Measurements from ENCODE around the gene PPP6R3. TPM values are rescaled to one million over a fixed set of nuclear protein-coding genes. Genes with fewer than 3 reads are reported as not detected.

The PPP6R3 gene
- total RNA-seq, 2 donors from 2014 or later, result 95.0 to 103 TPM

GRCh38 chr11:68501813-68502212 is 41.3 kb downstream of the PPP6R3 start:
- DNase-seq, result no peak
- Histone ChIP-seq H3K9me3 (no peaks in the 10 kb centered on the region), H3K36me3 (no peaks in the 10 kb centered on the region), H3K27me3 (no peaks in the 10 kb centered on the region), H3K9ac (ENCODE audit: low read depth in 2 of 2, low read length in 2 of 2) (no peak overlapping the region), H3K4me1 (peaks cover 13% of the 10 kb centered on the region), H3K27ac (no peak overlapping the region), H3K4me3 (no peak overlapping the region)
- TF ChIP-seq CTCF (IDR thresholded peaks at IDR 0.05), result no peak
- intact Hi-C loops (cut with DNase I), result no loop called here

- no peak for TF ChIP-seq CTCF (IDR thresholded peaks at IDR 0.05)
- no peak overlapping the region for H3K27ac ChIP-seq
- H3K9ac ChIP-seq (ENCODE audit: low read depth in 2 of 2, low read length in 2 of 2), result no peak overlapping the region
- DNase-seq, result no peak
- no peak overlapping the region for H3K4me3 ChIP-seq
- H3K36me3 ChIP-seq, result no peaks in the 10 kb centered on the region
- H3K27me3 ChIP-seq, result no peaks in the 10 kb centered on the region
- peaks cover 6% of the 10 kb centered on the region for H3K4me1 ChIP-seq
- intact Hi-C loops (cut with DNase I), result no loop called here
- no peaks in the 10 kb centered on the region for H3K9me3 ChIP-seq
These were observed 42.7 kb downstream of the PPP6R3 start for GRCh38 chr11:68503251-68503687.

- Histone ChIP-seq H3K4me1 (peaks cover 4% of the 10 kb centered on the region), H3K27ac (no peak overlapping the region)
- intact Hi-C loops (cut with DNase I), result no loop called here
These were observed 43.2 kb downstream of the PPP6R3 start for GRCh38 chr11:68503792-68504191.

GRCh38 chr11:68504432-68505066 is 44.0 kb downstream of the PPP6R3 start:
- intact Hi-C loops (cut with DNase I), result no loop called here
- no peaks in the 10 kb centered on the region for H3K36me3 ChIP-seq
- DNase-seq, result no peak
- no peaks in the 10 kb centered on the region for H3K4me1 ChIP-seq
- H3K27ac ChIP-seq, result no peak overlapping the region
- H3K9me3 ChIP-seq, result no peaks in the 10 kb centered on the region
- no peak overlapping the region for H3K9ac ChIP-seq (ENCODE audit: low read depth in 2 of 2, low read length in 2 of 2)
- no peak for TF ChIP-seq CTCF (IDR thresholded peaks at IDR 0.05)
- no peaks in the 10 kb centered on the region for H3K27me3 ChIP-seq
- no peak overlapping the region for H3K4me3 ChIP-seq

More at GRCh38 chr11:68503792-68504191, 43.2 kb downstream of the PPP6R3 start:
- DNase-seq, result no peak
- H3K4me3 ChIP-seq, result no peak overlapping the region
- H3K36me3 ChIP-seq, result no peaks in the 10 kb centered on the region
- no peaks in the 10 kb centered on the region for H3K9me3 ChIP-seq
- no peak for TF ChIP-seq CTCF (IDR thresholded peaks at IDR 0.05)
- no peaks in the 10 kb centered on the region for H3K27me3 ChIP-seq
- no peak overlapping the region for H3K9ac ChIP-seq (ENCODE audit: low read depth in 2 of 2, low read length in 2 of 2)

GRCh38 chr11:68505596-68505995 is 45.0 kb downstream of the PPP6R3 start:
- Histone ChIP-seq H3K36me3 (no peaks in the 10 kb centered on the region), H3K27ac (no peak overlapping the region), H3K4me1 (no peaks in the 10 kb centered on the region), H3K9me3 (no peaks in the 10 kb centered on the region), H3K9ac (ENCODE audit: low read depth in 2 of 2, low read length in 2 of 2) (no peak overlapping the region), H3K4me3 (no peak overlapping the region), H3K27me3 (no peaks in the 10 kb centered on the region)
- no peak for DNase-seq
- no peak for TF ChIP-seq CTCF (IDR thresholded peaks at IDR 0.05)
- intact Hi-C loops (cut with DNase I), result no loop called here
